ENCODE data around the gene ADRA2C.

ADRA2C gene

DNA sequence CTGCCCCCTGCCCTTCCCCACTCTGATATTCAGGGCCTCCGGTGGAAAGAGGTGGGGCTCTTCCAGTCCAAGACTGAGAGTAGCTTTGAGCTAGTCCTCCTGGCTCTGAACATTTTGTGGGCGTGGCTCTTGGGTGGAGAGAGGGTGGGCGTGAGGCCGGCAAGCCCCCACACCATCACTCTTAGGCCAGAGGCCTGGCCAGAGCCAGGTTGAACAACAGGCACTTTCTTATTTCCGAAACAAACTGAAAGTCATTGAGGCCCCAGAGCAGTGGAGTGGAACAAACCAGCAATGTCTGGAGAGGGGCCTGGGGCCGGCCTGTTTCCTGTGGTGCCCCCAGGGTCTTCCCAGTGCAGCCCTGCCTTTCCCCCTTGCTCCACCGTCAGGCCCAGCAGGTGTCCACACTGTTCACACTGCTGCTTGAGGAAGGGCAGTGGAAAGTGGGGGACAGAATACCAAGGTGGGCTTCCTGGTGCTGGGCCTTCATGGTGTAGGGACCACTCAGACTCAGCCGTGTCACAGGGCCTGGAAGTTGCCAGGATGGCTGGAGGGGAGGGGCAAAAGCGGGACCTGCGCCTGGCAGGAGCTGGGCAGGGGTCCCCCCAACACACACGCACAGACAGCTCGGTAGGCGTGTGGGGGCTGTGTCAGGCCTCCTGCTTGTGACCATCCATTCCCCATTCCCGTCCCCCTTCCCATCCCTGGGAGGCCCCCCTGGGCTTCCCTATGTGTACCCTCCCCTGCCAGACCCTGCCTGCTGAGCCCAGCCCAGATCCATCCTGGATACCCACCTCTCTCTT lies 2.9 kb downstream of the ADRA2C start:
- TF ChIP-seq, protein P1, sequence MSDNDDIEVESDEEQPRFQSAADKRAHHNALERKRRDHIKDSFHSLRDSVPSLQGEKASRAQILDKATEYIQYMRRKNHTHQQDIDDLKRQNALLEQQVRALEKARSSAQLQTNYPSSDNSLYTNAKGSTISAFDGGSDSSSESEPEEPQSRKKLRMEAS (IDR thresholded peaks at IDR 0.05), result no peak

DNA sequence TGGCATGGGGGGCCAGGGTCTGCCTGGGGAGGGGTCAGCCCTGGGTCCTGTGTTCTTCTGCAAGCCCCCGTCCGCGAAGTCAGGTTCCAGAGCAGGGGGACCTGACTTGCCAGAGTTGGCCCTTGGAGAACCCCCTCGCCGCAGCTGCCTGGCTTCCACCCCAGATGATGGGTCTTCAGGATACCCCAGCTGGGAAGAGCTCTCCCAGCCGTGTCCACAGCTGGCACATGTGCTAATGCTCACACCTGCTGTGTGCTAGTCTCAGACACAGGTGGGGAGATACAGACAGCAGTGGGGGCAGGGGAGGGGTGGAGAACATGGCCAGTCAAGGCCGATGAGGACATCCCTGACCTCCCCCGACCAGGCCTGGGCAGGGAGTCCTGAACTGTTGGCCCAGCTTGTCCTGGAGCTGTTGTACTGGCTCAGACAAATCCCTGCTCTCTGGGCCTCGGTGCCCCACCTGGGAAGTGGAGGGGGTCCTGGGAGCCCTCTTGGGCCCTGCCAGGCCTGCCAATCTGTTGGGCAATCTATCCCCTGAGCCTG lies 3.5 kb downstream of the ADRA2C start:
- TF ChIP-seq, protein P1 (IDR thresholded peaks at IDR 0.05), result no peak
- TF ChIP-seq, protein P2, sequence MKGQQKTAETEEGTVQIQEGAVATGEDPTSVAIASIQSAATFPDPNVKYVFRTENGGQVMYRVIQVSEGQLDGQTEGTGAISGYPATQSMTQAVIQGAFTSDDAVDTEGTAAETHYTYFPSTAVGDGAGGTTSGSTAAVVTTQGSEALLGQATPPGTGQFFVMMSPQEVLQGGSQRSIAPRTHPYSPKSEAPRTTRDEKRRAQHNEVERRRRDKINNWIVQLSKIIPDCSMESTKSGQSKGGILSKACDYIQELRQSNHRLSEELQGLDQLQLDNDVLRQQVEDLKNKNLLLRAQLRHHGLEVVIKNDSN (IDR thresholded peaks at IDR 0.05), result no peak
- no peak for TF ChIP-seq YY1 (IDR thresholded peaks at IDR 0.05; ENCODE audit: low read depth)
- TF ChIP-seq, protein P3, sequence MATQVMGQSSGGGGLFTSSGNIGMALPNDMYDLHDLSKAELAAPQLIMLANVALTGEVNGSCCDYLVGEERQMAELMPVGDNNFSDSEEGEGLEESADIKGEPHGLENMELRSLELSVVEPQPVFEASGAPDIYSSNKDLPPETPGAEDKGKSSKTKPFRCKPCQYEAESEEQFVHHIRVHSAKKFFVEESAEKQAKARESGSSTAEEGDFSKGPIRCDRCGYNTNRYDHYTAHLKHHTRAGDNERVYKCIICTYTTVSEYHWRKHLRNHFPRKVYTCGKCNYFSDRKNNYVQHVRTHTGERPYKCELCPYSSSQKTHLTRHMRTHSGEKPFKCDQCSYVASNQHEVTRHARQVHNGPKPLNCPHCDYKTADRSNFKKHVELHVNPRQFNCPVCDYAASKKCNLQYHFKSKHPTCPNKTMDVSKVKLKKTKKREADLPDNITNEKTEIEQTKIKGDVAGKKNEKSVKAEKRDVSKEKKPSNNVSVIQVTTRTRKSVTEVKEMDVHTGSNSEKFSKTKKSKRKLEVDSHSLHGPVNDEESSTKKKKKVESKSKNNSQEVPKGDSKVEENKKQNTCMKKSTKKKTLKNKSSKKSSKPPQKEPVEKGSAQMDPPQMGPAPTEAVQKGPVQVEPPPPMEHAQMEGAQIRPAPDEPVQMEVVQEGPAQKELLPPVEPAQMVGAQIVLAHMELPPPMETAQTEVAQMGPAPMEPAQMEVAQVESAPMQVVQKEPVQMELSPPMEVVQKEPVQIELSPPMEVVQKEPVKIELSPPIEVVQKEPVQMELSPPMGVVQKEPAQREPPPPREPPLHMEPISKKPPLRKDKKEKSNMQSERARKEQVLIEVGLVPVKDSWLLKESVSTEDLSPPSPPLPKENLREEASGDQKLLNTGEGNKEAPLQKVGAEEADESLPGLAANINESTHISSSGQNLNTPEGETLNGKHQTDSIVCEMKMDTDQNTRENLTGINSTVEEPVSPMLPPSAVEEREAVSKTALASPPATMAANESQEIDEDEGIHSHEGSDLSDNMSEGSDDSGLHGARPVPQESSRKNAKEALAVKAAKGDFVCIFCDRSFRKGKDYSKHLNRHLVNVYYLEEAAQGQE (IDR thresholded peaks at IDR 0.05; ENCODE audit: low read depth), result no peak
- TF ChIP-seq EP300 (IDR thresholded peaks at IDR 0.05; ENCODE audit: borderline replicate concordance), result no peak
- no peak for TF ChIP-seq EGR1 (IDR thresholded peaks at IDR 0.05)
- no peak for TF ChIP-seq FOXM1 (IDR thresholded peaks at IDR 0.05; ENCODE audit: borderline replicate concordance, low read depth)
- TF ChIP-seq CREB1 (IDR thresholded peaks at IDR 0.05; ENCODE audit: low read depth), result no peak
- no peak for TF ChIP-seq CEBPB (IDR thresholded peaks at IDR 0.05)
- no peak for TF ChIP-seq RAD21 (IDR thresholded peaks at IDR 0.05; ENCODE audit: low read depth)
- TF ChIP-seq TAF1 (IDR thresholded peaks at IDR 0.05; ENCODE audit: low read depth), result no peak
- no peak for TF ChIP-seq TCF12 (IDR thresholded peaks at IDR 0.05; ENCODE audit: low read depth)
- TF ChIP-seq ZBTB7A (IDR thresholded peaks at IDR 0.05; ENCODE audit: low read depth), result no peak
- no peak for TF ChIP-seq TEAD4 (IDR thresholded peaks at IDR 0.05)
- TF ChIP-seq NFIC (IDR thresholded peaks at IDR 0.05), result no peak

DNA sequence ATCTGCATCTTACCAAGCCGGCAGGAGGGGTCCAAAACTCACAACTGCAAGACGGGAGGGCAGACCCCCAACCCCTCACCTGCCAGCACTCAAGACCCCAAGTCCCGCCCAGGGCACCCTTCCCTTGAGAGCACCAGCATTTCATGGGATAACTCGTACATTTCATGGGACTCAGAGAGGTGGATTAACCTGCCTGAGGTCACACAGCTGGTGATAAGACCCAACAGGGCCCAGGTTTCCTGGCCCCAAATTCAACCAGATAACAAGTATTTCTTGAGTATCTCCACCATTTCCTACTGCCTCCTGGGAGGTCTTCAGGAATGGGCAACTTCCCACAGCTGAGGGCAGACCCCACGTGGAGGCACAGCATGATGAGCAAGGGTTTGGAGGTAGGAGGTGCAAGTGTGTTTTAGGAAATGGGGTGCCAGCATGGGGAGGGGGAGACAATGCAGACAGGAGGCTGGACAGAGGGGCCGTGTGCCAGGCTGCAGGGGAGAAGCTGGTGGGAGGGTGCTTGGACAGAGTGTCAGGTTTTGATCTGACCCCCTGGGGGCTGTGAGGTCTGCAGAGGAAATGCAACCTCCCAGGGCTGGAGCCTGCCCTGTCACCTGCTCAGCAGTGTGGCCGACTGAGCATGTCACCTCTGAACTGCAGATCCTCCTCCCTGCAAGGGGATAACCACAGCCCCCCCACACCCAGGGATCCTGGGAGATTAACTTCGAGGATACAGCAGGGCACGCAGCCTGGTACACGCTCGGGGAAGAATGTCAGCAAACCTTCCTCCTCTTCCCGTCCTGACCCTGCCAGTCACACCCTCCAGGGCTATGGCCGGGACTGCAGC lies 4.4 kb downstream of the ADRA2C start:
- TF ChIP-seq NFIC (IDR thresholded peaks at IDR 0.05) (no peak), EGR1 (IDR thresholded peaks at IDR 0.05) (no peak), TEAD4 (IDR thresholded peaks at IDR 0.05) (no peak), TAF1 (IDR thresholded peaks at IDR 0.05; ENCODE audit: low read depth) (no peak), YY1 (IDR thresholded peaks at IDR 0.05; ENCODE audit: low read depth) (no peak), TCF12 (IDR thresholded peaks at IDR 0.05; ENCODE audit: low read depth) (no peak)

DNA sequence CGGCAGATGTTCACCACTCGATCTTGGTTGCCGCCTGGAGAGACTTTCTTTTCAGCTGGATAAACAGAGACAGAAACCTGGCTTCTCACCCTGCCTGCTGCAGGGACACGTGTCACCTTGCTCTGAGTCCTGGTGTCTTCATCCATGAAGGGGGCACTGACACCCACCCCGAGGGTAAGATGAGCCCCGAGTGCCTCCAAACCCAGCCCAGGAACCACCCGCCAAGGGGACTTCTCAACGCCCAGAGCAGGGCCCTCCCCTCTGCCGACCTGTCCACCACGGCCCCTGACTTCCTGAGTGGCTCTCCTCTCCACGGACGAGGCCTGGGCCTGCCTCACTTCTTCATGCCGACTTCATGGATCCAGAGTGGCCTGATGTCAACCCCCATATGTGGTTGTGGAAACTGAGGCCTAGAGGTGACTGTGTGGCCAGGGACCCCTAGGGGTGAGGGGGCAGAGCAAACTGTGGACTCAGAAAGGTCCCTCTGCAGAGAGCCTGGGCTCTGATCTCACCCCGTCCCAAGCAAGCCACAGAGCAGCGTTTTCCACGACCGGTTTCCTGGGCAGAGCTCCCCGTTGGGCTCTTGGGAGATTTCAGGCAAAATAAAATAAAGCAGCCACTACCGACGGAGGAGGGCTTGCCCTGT lies 5.1 kb downstream of the ADRA2C start:
- no peak for TF ChIP-seq TEAD4 (IDR thresholded peaks at IDR 0.05)

DNA sequence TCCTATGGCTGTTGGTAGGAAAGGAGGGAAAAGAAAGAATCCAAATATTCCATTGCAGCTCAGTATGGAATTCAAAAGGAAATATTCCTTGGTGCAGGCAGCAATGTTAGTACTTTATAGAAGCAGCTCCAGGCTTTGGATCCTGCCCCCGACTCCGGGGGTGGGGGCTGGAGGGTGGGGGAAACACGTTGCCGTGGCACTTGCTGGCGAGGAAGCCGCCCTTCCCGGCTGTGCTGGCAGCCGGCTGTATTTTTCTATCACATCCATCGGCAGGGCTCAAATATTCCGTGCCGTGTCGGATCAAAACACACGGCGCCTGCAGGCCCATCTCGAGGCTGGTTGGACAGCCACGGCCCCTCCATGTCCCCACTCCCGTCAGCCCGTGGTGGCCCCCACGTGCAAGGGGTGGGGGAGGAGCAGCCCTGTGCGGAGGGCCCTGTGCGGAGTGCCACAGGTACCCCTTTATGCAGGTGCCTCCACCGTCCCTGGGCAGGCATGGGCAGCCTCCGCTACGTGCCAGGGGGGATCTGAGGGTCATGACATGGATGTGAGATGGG lies 5.8 kb downstream of the ADRA2C start:
- TF ChIP-seq EGR1 (IDR thresholded peaks at IDR 0.05), result no peak
- TF ChIP-seq, protein P1 (IDR thresholded peaks at IDR 0.05), result no peak
- TF ChIP-seq CREB1 (IDR thresholded peaks at IDR 0.05; ENCODE audit: low read depth), result no peak
- no peak for TF ChIP-seq ZBTB7A (IDR thresholded peaks at IDR 0.05; ENCODE audit: low read depth)
- TF ChIP-seq FOXM1 (IDR thresholded peaks at IDR 0.05; ENCODE audit: borderline replicate concordance, low read depth), result no peak
- no peak for TF ChIP-seq EP300 (IDR thresholded peaks at IDR 0.05; ENCODE audit: borderline replicate concordance)
- TF ChIP-seq TAF1 (IDR thresholded peaks at IDR 0.05; ENCODE audit: low read depth), result no peak

DNA sequence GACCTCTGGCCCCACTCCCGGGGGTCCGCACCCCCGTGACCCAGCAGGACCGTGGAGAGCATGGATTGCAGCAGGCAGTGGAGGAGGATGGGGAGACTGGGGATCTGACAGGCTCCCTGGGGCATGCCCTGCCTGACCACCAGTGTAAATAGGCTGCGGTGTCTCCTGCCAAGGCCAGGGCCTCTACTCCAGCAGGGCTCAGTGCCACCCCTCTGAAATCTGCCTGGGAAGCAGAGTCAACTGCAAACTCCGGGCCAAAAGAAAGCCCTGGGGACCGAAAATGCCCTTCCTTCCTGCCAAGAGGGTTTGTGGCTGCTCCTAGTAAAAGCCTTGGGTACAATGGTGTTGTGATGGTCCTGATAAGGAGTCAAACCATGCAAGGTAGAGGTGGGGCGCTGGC lies 6.4 kb downstream of the ADRA2C start:
- TF ChIP-seq CEBPB (IDR thresholded peaks at IDR 0.05), result no peak
- no peak for TF ChIP-seq FOXM1 (IDR thresholded peaks at IDR 0.05; ENCODE audit: borderline replicate concordance, low read depth)
- TF ChIP-seq, protein P3 (IDR thresholded peaks at IDR 0.05; ENCODE audit: low read depth), result no peak
- TF ChIP-seq, protein P2 (IDR thresholded peaks at IDR 0.05), result no peak
- no peak for TF ChIP-seq TEAD4 (IDR thresholded peaks at IDR 0.05)
- no peak for TF ChIP-seq RAD21 (IDR thresholded peaks at IDR 0.05; ENCODE audit: low read depth)
- no peak for TF ChIP-seq CREB1 (IDR thresholded peaks at IDR 0.05; ENCODE audit: low read depth)
- TF ChIP-seq, protein P1 (IDR thresholded peaks at IDR 0.05), result no peak
- TF ChIP-seq TCF12 (IDR thresholded peaks at IDR 0.05; ENCODE audit: low read depth), result no peak
- TF ChIP-seq EGR1 (IDR thresholded peaks at IDR 0.05), result no peak
- no peak for TF ChIP-seq TAF1 (IDR thresholded peaks at IDR 0.05; ENCODE audit: low read depth)
- no peak for TF ChIP-seq ZBTB7A (IDR thresholded peaks at IDR 0.05; ENCODE audit: low read depth)
- no peak for TF ChIP-seq NFIC (IDR thresholded peaks at IDR 0.05)
